GM13976 (cell line): ENCODE measurements around the gene FYCO1.

Experiments used
- DNase-seq: peaks from one replicate; pipeline ENCODE4 v3.0.0; 2012; ENCODE audit warnings: low spot score
- in situ Hi-C: fragments of 300-500 bp; cut with MboI; formaldehyde crosslinking; loops from one replicate; pipeline ENCODE4 v1.12.0; 2022; ENCODE audit warnings: low sequenced_read_pairs, mixed read lengths, inconsistent platforms; ENCODE audit not compliant: unreplicated experiment
- TF ChIP-seq, protein P1 (sequence below): IDR thresholded peaks from 2 replicates; pipeline ENCODE4 v1.5.1; 2012; ENCODE audit warnings: borderline replicate concordance, mild to moderate bottlenecking; ENCODE audit not compliant: insufficient read depth; ENCODE audit errors: extremely low read depth, missing control alignments, control extremely low read depth

The FYCO1 gene

DNA sequence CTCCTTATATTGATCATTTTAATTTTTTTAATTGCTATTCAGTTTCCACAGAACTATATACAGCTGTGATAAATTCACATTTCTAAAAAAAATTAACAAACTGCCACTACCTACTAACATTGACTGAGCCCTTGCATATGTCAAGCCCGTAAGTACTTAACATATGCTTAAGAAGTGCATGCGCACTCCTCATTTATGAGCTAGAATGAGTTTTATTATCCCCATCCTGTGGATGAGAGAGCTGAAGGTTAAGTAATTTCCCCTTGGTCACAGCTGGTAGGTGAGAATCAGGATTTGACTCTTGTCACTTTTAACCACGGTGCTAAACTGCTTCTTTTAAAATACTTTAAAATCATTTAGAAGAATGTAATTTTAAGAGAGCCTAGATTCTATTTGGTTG, 26.5 kb downstream of the FYCO1 start:
- DNase-seq, result no peak
- in situ Hi-C loops, result no loop called here
- TF ChIP-seq, protein P1, sequence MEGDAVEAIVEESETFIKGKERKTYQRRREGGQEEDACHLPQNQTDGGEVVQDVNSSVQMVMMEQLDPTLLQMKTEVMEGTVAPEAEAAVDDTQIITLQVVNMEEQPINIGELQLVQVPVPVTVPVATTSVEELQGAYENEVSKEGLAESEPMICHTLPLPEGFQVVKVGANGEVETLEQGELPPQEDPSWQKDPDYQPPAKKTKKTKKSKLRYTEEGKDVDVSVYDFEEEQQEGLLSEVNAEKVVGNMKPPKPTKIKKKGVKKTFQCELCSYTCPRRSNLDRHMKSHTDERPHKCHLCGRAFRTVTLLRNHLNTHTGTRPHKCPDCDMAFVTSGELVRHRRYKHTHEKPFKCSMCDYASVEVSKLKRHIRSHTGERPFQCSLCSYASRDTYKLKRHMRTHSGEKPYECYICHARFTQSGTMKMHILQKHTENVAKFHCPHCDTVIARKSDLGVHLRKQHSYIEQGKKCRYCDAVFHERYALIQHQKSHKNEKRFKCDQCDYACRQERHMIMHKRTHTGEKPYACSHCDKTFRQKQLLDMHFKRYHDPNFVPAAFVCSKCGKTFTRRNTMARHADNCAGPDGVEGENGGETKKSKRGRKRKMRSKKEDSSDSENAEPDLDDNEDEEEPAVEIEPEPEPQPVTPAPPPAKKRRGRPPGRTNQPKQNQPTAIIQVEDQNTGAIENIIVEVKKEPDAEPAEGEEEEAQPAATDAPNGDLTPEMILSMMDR, result no peak

- DNase-seq, result no peak
- TF ChIP-seq, protein P1, result no peak
- in situ Hi-C loops, result no loop called here
Measured at GRCh38 chr3:45968706-45969105, 26.9 kb downstream of the FYCO1 start.

DNA sequence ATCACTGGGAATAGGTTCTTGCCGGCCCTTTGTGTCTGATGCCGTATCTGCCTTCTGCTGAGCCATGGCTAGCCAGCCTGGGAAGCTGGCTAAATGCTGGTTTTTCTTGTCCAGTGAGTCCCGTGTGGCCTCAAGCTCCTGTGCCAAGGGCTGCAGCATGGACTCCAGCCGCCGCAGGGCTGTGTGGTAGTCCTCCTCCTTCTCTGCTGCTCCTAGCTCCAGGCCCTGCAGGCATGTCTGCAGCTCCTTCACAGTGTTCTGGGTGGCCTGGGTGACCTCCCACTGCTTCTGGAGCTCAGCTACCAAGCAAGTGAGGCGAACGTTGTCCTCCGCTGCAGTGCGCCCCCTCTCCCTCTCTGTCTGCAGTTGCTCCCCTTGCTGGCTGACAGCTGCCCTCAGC, 27.5 kb downstream of the FYCO1 start:
- no peak for DNase-seq
- in situ Hi-C loops, result no loop called here

GRCh38 chr3:45967724-45968123, 27.9 kb downstream of the FYCO1 start:
- TF ChIP-seq, protein P1, result no peak
- in situ Hi-C loops, result no loop called here
- DNase-seq, result no peak

More for the DNA sequence above, 27.5 kb downstream of the FYCO1 start:
- TF ChIP-seq, protein P1, result no peak

- no peak for DNase-seq
- in situ Hi-C loops, result no loop called here
- TF ChIP-seq, protein P1, result no peak
Measured at GRCh38 chr3:45966950-45967640, 28.5 kb downstream of the FYCO1 start.

DNA sequence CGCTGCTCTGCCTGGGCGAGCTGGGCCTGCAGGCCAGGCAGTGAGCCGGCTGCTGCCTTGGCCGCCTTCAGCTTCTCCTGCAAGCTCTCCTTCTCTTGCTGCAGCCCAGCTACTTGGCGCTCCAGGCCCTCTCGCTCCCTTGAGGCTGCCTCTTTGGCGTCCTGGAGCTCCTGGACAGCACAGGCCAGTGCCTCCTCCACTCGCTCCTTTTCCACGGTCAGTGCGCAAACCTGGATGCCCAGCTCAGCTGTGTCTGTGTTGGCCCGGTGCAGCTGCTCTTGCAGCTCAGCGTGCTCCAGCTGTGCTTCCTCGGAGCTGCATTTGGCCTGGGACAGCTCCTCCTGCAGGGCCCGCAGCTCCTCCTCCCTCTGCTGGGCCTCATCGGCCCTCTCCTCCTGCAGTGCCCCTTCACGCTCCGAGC, 29.2 kb downstream of the FYCO1 start:
- in situ Hi-C loops, result no loop called here
- TF ChIP-seq, protein P1, result no peak
- DNase-seq, result no peak
